Muscle layer of duodenum (tissue), 2 donors: ENCODE results near the gene HCN4.
A peak's percentile ranks its signal among the peaks of the same experiment; 100 is the strongest.
"Not testable (repeated sequence)": the region's sequence is repeated elsewhere in the genome, so short reads cannot be mapped to it uniquely, and the experiment has no call there.

Experiments used
- H3K27ac ChIP-seq: one replicate; pipeline ENCODE4 v1.7.0; 2013; ENCODE audit warnings: mild to moderate bottlenecking, low read length
- H3K27me3 ChIP-seq: one replicate; pipeline ENCODE4 v1.7.0; 2013; ENCODE audit warnings: low read depth, mild to moderate bottlenecking, control low read depth, low read length
- H3K36me3 ChIP-seq, 2 donors: one replicate each; pipeline ENCODE4 v1.7.0; 2013; ENCODE audit warnings: low read length in 2 of 2, control low read depth in 1 of 2, mild to moderate bottlenecking in 1 of 2; ENCODE audit not compliant: insufficient read depth in 2 of 2, control insufficient read depth in 1 of 2
- H3K4me1 ChIP-seq, 2 donors: one replicate each; pipeline ENCODE4 v1.7.0; 2013; ENCODE audit warnings: low read length in 2 of 2, mild to moderate bottlenecking in 2 of 2, control low read depth in 1 of 2, moderate library complexity in 1 of 2; ENCODE audit not compliant: insufficient read depth in 2 of 2, control insufficient read depth in 1 of 2
- H3K4me3 ChIP-seq, 2 donors: one replicate each; pipeline ENCODE4 v1.7.0; 2013; ENCODE audit warnings: low read length in 2 of 2, low read depth in 1 of 2, mild to moderate bottlenecking in 1 of 2
- H3K9me3 ChIP-seq, 2 donors: one replicate each; pipeline ENCODE4 v1.7.0; 2013; ENCODE audit warnings: low read length in 2 of 2, control low read depth in 1 of 2, mild to moderate bottlenecking in 1 of 2; ENCODE audit not compliant: control insufficient read depth in 1 of 2
- donor health status: healthy.

Gene HCN4

DNA sequence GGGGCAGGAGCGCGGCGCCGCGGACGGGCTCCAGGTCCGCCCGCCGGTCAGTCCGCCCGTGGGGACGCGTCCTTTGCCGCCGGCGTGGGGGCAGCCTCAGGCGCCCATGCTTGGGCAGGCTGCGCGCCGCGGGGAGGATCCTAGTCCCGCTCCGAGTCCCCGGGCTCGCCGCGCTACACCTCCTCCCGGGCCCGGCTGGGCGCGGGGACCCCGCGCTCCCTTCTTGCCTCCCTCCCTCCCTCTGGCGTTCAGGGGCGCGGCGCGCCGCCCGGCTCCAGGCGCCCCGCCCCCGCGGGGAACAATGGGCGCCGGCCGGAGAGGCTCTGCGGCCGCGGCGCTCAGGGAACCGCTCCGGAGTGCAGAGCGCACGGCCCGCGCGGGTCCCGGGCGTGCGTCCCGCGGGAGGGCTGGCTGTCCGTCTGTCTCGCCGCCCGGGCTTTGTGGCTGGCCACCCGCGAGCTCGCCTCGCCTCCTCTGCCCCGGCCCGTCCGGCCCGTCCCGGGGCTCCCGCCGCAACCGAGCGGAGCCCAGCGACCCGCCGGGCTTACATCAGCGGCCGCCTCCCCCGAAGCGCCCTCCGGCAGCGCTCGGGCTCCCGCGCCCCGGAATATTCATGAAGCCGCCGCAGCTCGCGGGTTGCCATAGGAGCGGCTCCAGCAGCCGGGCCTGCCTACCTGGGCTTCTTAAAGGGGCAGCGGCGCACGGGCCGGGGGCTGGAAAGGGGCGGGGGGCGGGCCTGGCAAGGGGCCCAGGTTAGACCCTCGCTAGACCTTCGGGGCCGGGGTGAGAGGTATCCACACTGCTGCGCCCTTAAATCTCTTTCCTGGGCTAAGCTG lies at the start of gene HCN4:
Gene HCN4 (minus strand): TSS at position 658 of the 836 bp plus-strand sequence. CDS start 688 bp downstream, outside the sequence.
- Histone ChIP-seq H3K9me3 (no peaks in the 10 kb centered on the region), H3K36me3 (no peaks in the 10 kb centered on the region), H3K4me3 (peak within 1 kb of the TSS in 1 of 2 donors; percentile 60), H3K27ac (no peak within 1 kb of the TSS), H3K4me1 (peaks cover 0 to 21% of the 10 kb centered on the region in 2 donors), H3K27me3 (peaks cover 33% of the 10 kb centered on the region)

DNA sequence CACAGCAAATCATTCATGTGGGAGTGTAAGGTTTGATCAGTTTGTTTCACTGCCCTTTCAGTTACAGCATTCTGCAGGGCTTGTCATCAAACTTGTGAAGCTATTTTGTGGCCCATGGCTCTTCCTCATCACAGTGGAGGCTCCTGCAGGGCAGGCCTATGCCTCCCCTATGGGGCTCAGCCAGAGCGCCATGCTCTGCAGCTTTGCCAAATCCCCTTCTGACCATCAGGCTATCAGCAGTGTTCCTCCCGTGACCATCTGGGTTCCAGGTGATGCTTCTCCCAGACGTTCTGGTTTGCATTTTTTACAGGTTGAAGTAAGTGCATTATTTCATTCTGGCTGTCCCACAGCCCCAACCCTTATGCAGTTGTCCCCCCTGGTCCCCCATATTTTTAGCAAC lies 46.1 kb upstream of the HCN4 start:
- H3K36me3 ChIP-seq = no peaks in the 10 kb centered on the region
- H3K9me3 ChIP-seq = no peaks in the 10 kb centered on the region
- no peaks in the 10 kb centered on the region for H3K27me3 ChIP-seq
- H3K27ac ChIP-seq = no peak overlapping the region
- H3K4me1 ChIP-seq = no peaks in the 10 kb centered on the region
- H3K4me3 ChIP-seq = no peak overlapping the region

DNA sequence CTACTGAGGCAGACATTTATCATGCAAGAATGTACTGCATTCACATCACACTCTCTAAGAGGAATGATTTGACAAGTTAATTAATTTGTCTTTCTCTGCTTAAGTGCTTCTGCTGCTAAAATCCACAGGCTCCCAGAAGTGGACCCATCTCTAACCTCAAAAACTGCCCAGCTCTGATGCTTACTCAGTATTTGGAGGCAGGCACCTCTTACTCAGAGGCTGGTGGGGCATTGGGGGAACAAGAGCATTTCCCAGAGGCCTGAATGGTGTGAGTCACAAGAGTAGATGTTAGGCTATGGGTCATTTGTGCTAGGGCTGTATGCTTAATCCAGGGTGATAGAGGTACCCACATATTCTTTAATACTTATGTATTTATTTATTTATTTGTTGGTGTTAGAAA lies 34.4 kb upstream of the HCN4 start:
- H3K4me3 ChIP-seq = no peak overlapping the region
- H3K9me3 ChIP-seq = no peaks in the 10 kb centered on the region
- H3K4me1 ChIP-seq = no peaks in the 10 kb centered on the region
- no peaks in the 10 kb centered on the region for H3K36me3 ChIP-seq
- no peak overlapping the region for H3K27ac ChIP-seq
- H3K27me3 ChIP-seq = no peaks in the 10 kb centered on the region

GRCh38 chr15:73400222-73400621 lies 31.5 kb upstream of the HCN4 start:
- H3K27ac ChIP-seq = not testable (repeated sequence)

GRCh38 chr15:73398861-73399260 lies 30.1 kb upstream of the HCN4 start:
- no peaks in the 10 kb centered on the region for H3K4me1 ChIP-seq
- no peaks in the 10 kb centered on the region for H3K9me3 ChIP-seq
- H3K27ac ChIP-seq = no peak overlapping the region
- no peak overlapping the region for H3K4me3 ChIP-seq
- H3K27me3 ChIP-seq = no peaks in the 10 kb centered on the region
- H3K36me3 ChIP-seq = no peaks in the 10 kb centered on the region

More at GRCh38 chr15:73400222-73400621, 31.5 kb upstream of the HCN4 start:
- not testable (repeated sequence) for H3K4me3 ChIP-seq, H3K9me3 ChIP-seq, H3K36me3 ChIP-seq, H3K27me3 ChIP-seq, H3K4me1 ChIP-seq

DNA sequence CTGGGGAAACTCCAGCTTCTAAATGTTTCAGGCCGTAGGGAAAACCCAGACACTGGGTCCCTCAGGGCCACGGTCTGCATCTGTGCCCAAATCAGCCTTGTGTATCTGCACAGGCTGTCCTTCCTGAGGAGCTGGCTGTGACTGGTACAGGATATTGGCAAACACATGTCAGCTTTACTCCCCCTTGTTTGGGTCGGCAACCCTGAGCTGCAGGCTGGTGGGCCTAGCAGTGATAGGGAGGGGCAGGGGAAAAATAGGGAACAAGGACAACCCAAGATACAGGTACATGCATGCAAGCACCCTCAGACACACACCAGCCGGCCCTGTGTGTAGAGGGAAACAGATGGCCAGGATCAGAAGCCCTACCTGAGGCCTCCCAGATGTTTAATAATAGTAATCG lies 28.7 kb upstream of the HCN4 start:
- Histone ChIP-seq H3K9me3 (no peaks in the 10 kb centered on the region), H3K27ac (no peak overlapping the region), H3K4me3 (no peak overlapping the region), H3K36me3 (no peaks in the 10 kb centered on the region), H3K27me3 (no peaks in the 10 kb centered on the region), H3K4me1 (no peaks in the 10 kb centered on the region)

- no peak overlapping the region for H3K4me3 ChIP-seq
- no peaks in the 10 kb centered on the region for H3K4me1 ChIP-seq
- no peaks in the 10 kb centered on the region for H3K36me3 ChIP-seq
- no peaks in the 10 kb centered on the region for H3K27me3 ChIP-seq
- no peaks in the 10 kb centered on the region for H3K9me3 ChIP-seq
- no peak overlapping the region for H3K27ac ChIP-seq
Observed at GRCh38 chr15:73395671-73396070, 26.9 kb upstream of the HCN4 start.

- H3K4me3 ChIP-seq = no peak overlapping the region
- H3K27me3 ChIP-seq = no peaks in the 10 kb centered on the region
- no peaks in the 10 kb centered on the region for H3K36me3 ChIP-seq
- H3K9me3 ChIP-seq = no peaks in the 10 kb centered on the region
- no peak overlapping the region for H3K27ac ChIP-seq
- no peaks in the 10 kb centered on the region for H3K4me1 ChIP-seq
Observed at GRCh38 chr15:73394782-73395181, 26.0 kb upstream of the HCN4 start.

- Histone ChIP-seq H3K9me3 (no peaks in the 10 kb centered on the region), H3K27me3 (no peaks in the 10 kb centered on the region), H3K36me3 (no peaks in the 10 kb centered on the region), H3K4me1 (no peaks in the 10 kb centered on the region), H3K4me3 (no peak overlapping the region), H3K27ac (no peak overlapping the region)
Observed at GRCh38 chr15:73393336-73393735, 24.6 kb upstream of the HCN4 start.

DNA sequence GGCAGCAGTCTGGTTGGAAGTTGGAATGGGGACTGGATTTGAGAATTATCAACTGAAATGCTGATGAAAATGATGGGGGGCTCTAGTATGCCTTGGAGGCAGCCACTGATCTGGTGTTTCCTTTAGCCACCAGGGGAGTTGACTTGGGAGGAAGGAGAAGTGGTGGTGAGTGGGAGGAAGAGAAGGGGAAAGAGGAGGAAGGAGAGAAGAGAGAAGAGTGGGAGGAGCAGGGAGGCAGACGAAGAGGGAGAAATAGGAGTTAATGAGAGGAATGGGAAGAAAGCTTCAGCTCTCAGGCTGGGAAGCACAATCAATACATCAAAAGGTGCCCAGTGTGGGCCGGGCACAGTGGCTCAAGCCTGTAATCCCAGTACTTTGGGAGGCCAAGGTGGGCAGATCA lies 23.3 kb upstream of the HCN4 start:
- Histone ChIP-seq H3K9me3 (no peaks in the 10 kb centered on the region), H3K4me1 (no peaks in the 10 kb centered on the region), H3K27ac (no peak overlapping the region), H3K4me3 (no peak overlapping the region), H3K36me3 (no peaks in the 10 kb centered on the region), H3K27me3 (no peaks in the 10 kb centered on the region)

- Histone ChIP-seq H3K4me1 (no peaks in the 10 kb centered on the region), H3K9me3 (no peaks in the 10 kb centered on the region), H3K27me3 (no peaks in the 10 kb centered on the region), H3K4me3 (no peak overlapping the region), H3K36me3 (no peaks in the 10 kb centered on the region), H3K27ac (no peak overlapping the region)
Observed at GRCh38 chr15:73391128-73391872, 22.5 kb upstream of the HCN4 start.
